T-cell (primary cell): ENCODE measurements around the gene STAB1. TPM values are rescaled to one million over a fixed set of nuclear protein-coding genes. Genes with fewer than 3 reads are reported as not detected.

Source experiments
- ATAC-seq, 4 experiments: fragments of 200-7000 bp in 3 of 4; fragments of 150-1000 bp in 1 of 4; cut with Tn5 transposase; replicated peaks in 1 of 4; 1 replicate in 3 of 4; 2 replicates in 1 of 4; pipeline ENCODE4 v1.10.0; 2021; ENCODE audit warnings: moderate library complexity in 3 of 4, mild to moderate bottlenecking in 2 of 4, moderate number of reproducible peaks in 1 of 4
- CTCF ChIA-PET, 2 donors: fragments of 300-600 bp; sonication (Branson Sonifier 250); formaldehyde crosslinking; loops; one replicate each; lab custom pipeline; 2022; ENCODE audit warnings: antibody characterized with exemption in 2 of 2; lab: Charles Lee
- POLR2A ChIA-PET, 2 donors: fragments of 300-600 bp; sonication (Branson Sonifier 250); formaldehyde crosslinking; loops; one replicate each; lab custom pipeline; 2022; ENCODE audit warnings: antibody characterized with exemption in 2 of 2; lab: Charles Lee
- DNase-seq, 35 experiments: peaks; one replicate each; pipeline versions ENCODE4 v3.0.0 to v3.0.0-alpha.2; 2013 to 2023
- H3K27ac ChIP-seq: one replicate; pipeline ENCODE4 v1.5.1; 2013; ENCODE audit warnings: low read length
- H3K27me3 ChIP-seq, 2 experiments: replicated peaks in 1 of 2; 1 replicate in 1 of 2; 2 replicates in 1 of 2; pipeline versions ENCODE4 v1.6.1 to v1.7.0; 2013; ENCODE audit warnings: low read length in 1 of 2, mixed read lengths in 1 of 2; ENCODE audit not compliant: control insufficient read depth in 2 of 2, insufficient read depth in 2 of 2; ENCODE audit errors: extremely low read depth in 1 of 2
- H3K36me3 ChIP-seq, 2 donors: 1 replicate in 1 of 2; 2 replicates in 1 of 2; pipeline versions ENCODE4 v1.6.1 to v1.7.0; 2013; ENCODE audit warnings: low read length in 1 of 2; ENCODE audit not compliant: control insufficient read depth in 2 of 2, insufficient read depth in 1 of 2; ENCODE audit errors: extremely low read depth in 1 of 2
- H3K4me1 ChIP-seq, 2 experiments: 1 replicate in 1 of 2; 2 replicates in 1 of 2; pipeline versions ENCODE4 v1.6.1 to v1.7.0; 2013; ENCODE audit warnings: low read length in 2 of 2, mixed read lengths in 1 of 2; ENCODE audit not compliant: insufficient read depth in 2 of 2, control insufficient read depth in 1 of 2; ENCODE audit errors: extremely low read depth in 1 of 2
- H3K4me3 ChIP-seq, 2 donors: 1 replicate in 1 of 2; 2 replicates in 1 of 2; pipeline versions ENCODE4 v1.5.1 to v1.7.0; 2013; ENCODE audit warnings: mild to moderate bottlenecking in 2 of 2, low read length in 1 of 2, moderate library complexity in 1 of 2; ENCODE audit not compliant: control insufficient read depth in 1 of 2; ENCODE audit errors: extremely low read depth in 1 of 2
- H3K9me3 ChIP-seq: 2 replicates; pipeline ENCODE4 v1.7.0; 2013
- H3K27ac Mint-ChIP-seq, 2 donors: one replicate each; pipeline ENCODE4 v1.8.0; 2020 to 2021; ENCODE audit warnings: mild to moderate bottlenecking in 2 of 2, mixed read lengths in 2 of 2
- H3K27me3 Mint-ChIP-seq, 2 donors: one replicate each; pipeline ENCODE4 v1.8.0; 2021 to 2022; ENCODE audit warnings: mixed read lengths in 2 of 2
- H3K36me3 Mint-ChIP-seq: one replicate; pipeline ENCODE4 v1.8.0; 2021; ENCODE audit warnings: mixed read lengths
- H3K4me1 Mint-ChIP-seq, 3 donors: one replicate each; pipeline ENCODE4 v1.8.0; 2020 to 2022; ENCODE audit warnings: mixed read lengths in 3 of 3, mild to moderate bottlenecking in 1 of 3
- H3K4me3 Mint-ChIP-seq, 3 donors: one replicate each; pipeline ENCODE4 v1.8.0; 2020 to 2022; ENCODE audit warnings: mild to moderate bottlenecking in 3 of 3, mixed read lengths in 3 of 3, moderate library complexity in 3 of 3
- H3K9me3 Mint-ChIP-seq, 3 donors: one replicate each; pipeline ENCODE4 v1.8.0; 2020 to 2022; ENCODE audit warnings: mixed read lengths in 3 of 3
- WGBS: methylation state at CpG from one replicate; pipeline ENCODE4 v1.1.5; 2013; ENCODE audit warnings: missing lambda C conversion rate; ENCODE audit not compliant: insufficient coverage; 5-methylcytosine and 5-hydroxymethylcytosine counted together
- total RNA-seq, 35 experiments: library from RNA in 6 of 35; stranded (reverse) in 6 of 35; fragments of 120-200 nt in 1 of 35; gene quantifications; one replicate each; pipeline versions ENCODE4 v1.2.1 to v1.2.4 and lab custom pipeline; 2013 to 2026

The STAB1 gene
- total RNA-seq, 5 donors from 2014 or later (not counting 1 experiment from before 2014, with no cell fraction given) = 0.38 to 2.2 (median 1.7) TPM

GRCh38 chr3:52521488-52521824 lies 26.3 kb downstream of the STAB1 start:
- H3K27me3 ChIP-seq = no peaks in the 10 kb centered on the region
- no peaks in the 10 kb centered on the region for H3K4me1 ChIP-seq
- Mint-ChIP-seq H3K4me1 (no peaks in the 10 kb centered on the region), H3K27ac (no peak overlapping the region), H3K9me3 (no peaks in the 10 kb centered on the region), H3K27me3 (no peaks in the 10 kb centered on the region), H3K36me3 (no peaks in the 10 kb centered on the region), H3K4me3 (no peak overlapping the region)
- CTCF ChIA-PET = no interaction called here
- no peak overlapping the region for H3K27ac ChIP-seq
- DNase-seq (no peak), ATAC-seq (no peak)
- H3K36me3 ChIP-seq = no peaks in the 10 kb centered on the region
- no peak overlapping the region for H3K4me3 ChIP-seq
- no peaks in the 10 kb centered on the region for H3K9me3 ChIP-seq
- POLR2A ChIA-PET = no interaction called here
- 86% methylated on average over 7 of the region's 8 CpGs for WGBS

DNA sequence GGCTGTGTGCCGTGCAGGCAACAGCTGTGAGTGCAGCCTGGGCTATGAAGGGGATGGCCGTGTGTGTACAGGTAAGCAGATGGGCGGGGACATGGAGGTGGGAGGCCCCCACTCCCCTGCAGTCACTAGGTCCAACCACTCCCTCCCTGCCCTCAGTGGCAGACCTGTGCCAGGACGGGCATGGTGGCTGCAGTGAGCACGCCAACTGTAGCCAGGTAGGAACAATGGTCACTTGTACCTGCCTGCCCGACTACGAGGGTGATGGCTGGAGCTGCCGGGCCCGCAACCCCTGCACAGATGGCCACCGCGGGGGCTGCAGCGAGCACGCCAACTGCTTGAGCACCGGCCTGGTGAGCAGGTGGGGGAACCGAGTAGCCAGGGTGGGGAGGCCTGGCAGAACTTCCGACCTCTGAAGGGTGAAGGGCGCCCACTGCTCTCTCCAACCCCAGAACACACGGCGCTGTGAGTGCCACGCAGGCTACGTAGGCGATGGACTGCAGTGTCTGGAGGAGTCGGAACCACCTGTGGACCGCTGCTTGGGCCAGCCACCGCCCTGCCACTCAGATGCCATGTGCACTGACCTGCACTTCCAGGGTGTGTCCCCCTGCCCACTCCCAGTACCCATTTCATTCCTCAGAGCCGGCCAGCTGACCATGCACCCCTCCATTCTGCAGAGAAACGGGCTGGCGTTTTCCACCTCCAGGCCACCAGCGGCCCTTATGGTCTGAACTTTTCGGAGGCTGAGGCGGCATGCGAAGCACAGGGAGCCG lies 26.9 kb downstream of the STAB1 start:
- Mint-ChIP-seq H3K4me1 (no peaks in the 10 kb centered on the region), H3K9me3 (no peaks in the 10 kb centered on the region), H3K4me3 (no peak overlapping the region), H3K36me3 (no peaks in the 10 kb centered on the region), H3K27ac (no peak overlapping the region), H3K27me3 (no peaks in the 10 kb centered on the region)
- no peaks in the 10 kb centered on the region for H3K4me1 ChIP-seq
- ChIA-PET CTCF (no interaction called here), POLR2A (no interaction called here)
- no peaks in the 10 kb centered on the region for H3K36me3 ChIP-seq
- no peaks in the 10 kb centered on the region for H3K27me3 ChIP-seq
- no peak overlapping the region for H3K27ac ChIP-seq
- 92% methylated on average over 24 of the region's 33 CpGs for WGBS
- no peak overlapping the region for H3K4me3 ChIP-seq
- no peak for DNase-seq
- H3K9me3 ChIP-seq = no peaks in the 10 kb centered on the region
- ATAC-seq = no peak

- Histone ChIP-seq H3K9me3 (no peaks in the 10 kb centered on the region), H3K27me3 (no peaks in the 10 kb centered on the region), H3K4me3 (no peak overlapping the region), H3K27ac (no peak overlapping the region), H3K36me3 (no peaks in the 10 kb centered on the region), H3K4me1 (no peaks in the 10 kb centered on the region)
- ChIA-PET POLR2A (no interaction called here), CTCF (no interaction called here)
- H3K9me3 Mint-ChIP-seq = no peaks in the 10 kb centered on the region
- H3K36me3 Mint-ChIP-seq = no peaks in the 10 kb centered on the region
- ATAC-seq = no peak
- no peak overlapping the region for H3K27ac Mint-ChIP-seq
- no peaks in the 10 kb centered on the region for H3K27me3 Mint-ChIP-seq
- DNase-seq = no peak
- WGBS = 78% methylated on average over 10 of the region's 14 CpGs
- H3K4me3 Mint-ChIP-seq = no peak overlapping the region
- H3K4me1 Mint-ChIP-seq = no peaks in the 10 kb centered on the region
Measured at GRCh38 chr3:52522651-52523251, 27.6 kb downstream of the STAB1 start.

GRCh38 chr3:52523386-52524257 lies 28.5 kb downstream of the STAB1 start:
- no peaks in the 10 kb centered on the region for H3K36me3 Mint-ChIP-seq
- Histone ChIP-seq H3K4me1 (no peaks in the 10 kb centered on the region), H3K9me3 (no peaks in the 10 kb centered on the region), H3K36me3 (no peaks in the 10 kb centered on the region), H3K4me3 (no peak overlapping the region), H3K27me3 (peaks cover 0 to 3% of the 10 kb centered on the region in 2 experiments), H3K27ac (no peak overlapping the region)
- ChIA-PET POLR2A (no interaction called here), CTCF (no interaction called here)
- DNase-seq (no peak), ATAC-seq (no peak)
- no peak overlapping the region for H3K4me3 Mint-ChIP-seq
- H3K4me1 Mint-ChIP-seq = no peaks in the 10 kb centered on the region
- WGBS = 94% methylated on average over 18 of the region's 26 CpGs
- no peak overlapping the region for H3K27ac Mint-ChIP-seq
- H3K9me3 Mint-ChIP-seq = no peaks in the 10 kb centered on the region
- no peaks in the 10 kb centered on the region for H3K27me3 Mint-ChIP-seq

- Mint-ChIP-seq H3K4me3 (no peak overlapping the region), H3K27ac (no peak overlapping the region), H3K4me1 (no peaks in the 10 kb centered on the region), H3K36me3 (no peaks in the 10 kb centered on the region), H3K9me3 (no peaks in the 10 kb centered on the region), H3K27me3 (no peaks in the 10 kb centered on the region)
- 93% methylated on average over 18 of the region's 18 CpGs for WGBS
- ChIA-PET CTCF (no interaction called here), POLR2A (no interaction called here)
- no peak for ATAC-seq
- no peak for DNase-seq
- Histone ChIP-seq H3K36me3 (no peaks in the 10 kb centered on the region), H3K4me1 (no peaks in the 10 kb centered on the region), H3K27me3 (peaks cover 0 to 3% of the 10 kb centered on the region in 2 experiments), H3K4me3 (no peak overlapping the region), H3K9me3 (no peaks in the 10 kb centered on the region), H3K27ac (no peak overlapping the region)
Measured at GRCh38 chr3:52524258-52524751, 29.2 kb downstream of the STAB1 start.

GRCh38 chr3:52524752-52525679 lies 29.9 kb downstream of the STAB1 start:
- Mint-ChIP-seq H3K27me3 (no peaks in the 10 kb centered on the region), H3K4me1 (no peaks in the 10 kb centered on the region), H3K4me3 (no peak overlapping the region), H3K27ac (no peak overlapping the region), H3K9me3 (no peaks in the 10 kb centered on the region), H3K36me3 (no peaks in the 10 kb centered on the region)
- no peak overlapping the region for H3K27ac ChIP-seq
- WGBS = 93% methylated on average over 18 of the region's 34 CpGs
- no peaks in the 10 kb centered on the region for H3K9me3 ChIP-seq
- CTCF ChIA-PET = no interaction called here
- POLR2A ChIA-PET = no interaction called here
- H3K27me3 ChIP-seq = peaks cover 0 to 3% of the 10 kb centered on the region in 2 experiments
- DNase-seq (no peak), ATAC-seq (no peak)
- H3K4me3 ChIP-seq = no peak overlapping the region
- no peaks in the 10 kb centered on the region for H3K36me3 ChIP-seq
- H3K4me1 ChIP-seq = no peaks in the 10 kb centered on the region
